NCI-H1417 (cell line): ENCODE measurements around the gene WDR5B.
"Not testable (repeated sequence)": the region's sequence is repeated elsewhere in the genome, so short reads cannot be mapped to it uniquely, and the experiment has no call there.

Source experiments
- DNase-seq, 3 experiments: peaks; one replicate each; lab custom pipeline; 2025; lab: John Stamatoyannopoulos, UW

Gene WDR5B

GRCh38 chr3:122415762-122416654 lies at the start of gene WDR5B:
Gene WDR5B, minus strand, starts transcription at chr3:122416062. Its CDS starts 534 bp downstream, at chr3:122415528.
- DNase-seq, result no peak

GRCh38 chr3:122464659-122465058 lies 48.8 kb upstream of the WDR5B start:
- DNase-seq, result no peak

- DNase-seq, result no peak
Measured at GRCh38 chr3:122462406-122462805, 46.5 kb upstream of the WDR5B start.

GRCh38 chr3:122461806-122462205 lies 45.9 kb upstream of the WDR5B start:
- no peak for DNase-seq

GRCh38 chr3:122458992-122459391 lies 43.1 kb upstream of the WDR5B start:
- DNase-seq, result peak in 1 of 3 experiments; percentile 6

GRCh38 chr3:122457706-122458105 lies 41.8 kb upstream of the WDR5B start:
- DNase-seq, result no peak

GRCh38 chr3:122456074-122456473 lies 40.2 kb upstream of the WDR5B start:
- no peak for DNase-seq

GRCh38 chr3:122451371-122451770 lies 35.5 kb upstream of the WDR5B start:
- no peak for DNase-seq

GRCh38 chr3:122448218-122448617 lies 32.4 kb upstream of the WDR5B start:
- not testable (repeated sequence) for DNase-seq

- DNase-seq, result not testable (repeated sequence)
Measured at GRCh38 chr3:122444491-122444887, 28.6 kb upstream of the WDR5B start.

- not testable (repeated sequence) for DNase-seq
Measured at GRCh38 chr3:122443762-122444490, 28.1 kb upstream of the WDR5B start.

- DNase-seq, result no peak
Measured at GRCh38 chr3:122443090-122443489, 27.2 kb upstream of the WDR5B start.

GRCh38 chr3:122435950-122436349 lies 20.1 kb upstream of the WDR5B start:
- DNase-seq, result no peak

- DNase-seq, result no peak
Measured at GRCh38 chr3:122430371-122430770, 14.5 kb upstream of the WDR5B start.

- DNase-seq, result no peak
Measured at GRCh38 chr3:122427857-122428471, 12.1 kb upstream of the WDR5B start.

GRCh38 chr3:122421836-122422235 lies 6.0 kb upstream of the WDR5B start:
- DNase-seq, result no peak

- no peak for DNase-seq
Measured at GRCh38 chr3:122421101-122421500, 5.2 kb upstream of the WDR5B start.

- no peak for DNase-seq
Measured at GRCh38 chr3:122416966-122417365, 1.1 kb upstream of the WDR5B start.

GRCh38 chr3:122415104-122415744 lies 638 bp downstream of the WDR5B start:
- no peak for DNase-seq

- no peak for DNase-seq
Measured at GRCh38 chr3:122414391-122414790, 1.5 kb downstream of the WDR5B start.

- DNase-seq, result no peak
Measured at GRCh38 chr3:122410639-122411038, 5.2 kb downstream of the WDR5B start.

- DNase-seq, result no peak
Measured at GRCh38 chr3:122410111-122410510, 5.8 kb downstream of the WDR5B start.
